Activated T-cell treated with anti-CD3 and anti-CD28 coated beads, Interleukin-2, amount 50 U/mL, for 4 hours (primary cell): ENCODE measurements around the gene TNK1. TPM values are rescaled to one million over a fixed set of nuclear protein-coding genes. Genes with fewer than 3 reads are reported as not detected.

Source experiments
- ATAC-seq, 2 donors: fragments of 200-7000 bp; cut with Tn5 transposase; one replicate each; pipeline ENCODE4 v1.10.0; 2021
- DNase-seq: peaks from one replicate; pipeline ENCODE4 v3.0.0-alpha.2; 2020
- H3K27me3 Mint-ChIP-seq: one replicate; pipeline ENCODE4 v1.8.0; 2021; ENCODE audit warnings: low read depth, mixed read lengths
- H3K36me3 Mint-ChIP-seq: one replicate; pipeline ENCODE4 v1.8.0; 2022; ENCODE audit warnings: mixed read lengths; ENCODE audit not compliant: insufficient read depth
- H3K4me1 Mint-ChIP-seq: one replicate; pipeline ENCODE4 v1.8.0; 2021; ENCODE audit warnings: low read depth, mixed read lengths
- H3K4me3 Mint-ChIP-seq: one replicate; pipeline ENCODE4 v1.8.0; 2021; ENCODE audit warnings: mild to moderate bottlenecking, moderate library complexity, mixed read lengths
- H3K9me3 Mint-ChIP-seq: one replicate; pipeline ENCODE4 v1.8.0; 2021; ENCODE audit warnings: mixed read lengths
- total RNA-seq, 3 donors: library from RNA; stranded (reverse); gene quantifications; one replicate each; pipeline ENCODE4 v1.2.1, GENCODE V29; 2021

Gene TNK1
- total RNA-seq, 3 donors from 2014 or later, result 5.6 to 7.4 (median 6.0) TPM

- Mint-ChIP-seq H3K36me3 (no peaks in the 10 kb centered on the region), H3K9me3 (no peaks in the 10 kb centered on the region), H3K4me1 (peaks cover 35% of the 10 kb centered on the region), H3K4me3 (peak overlapping the region; percentile 67), H3K27me3 (peaks cover 39% of the 10 kb centered on the region)
- ATAC-seq (no peak), DNase-seq (peak; percentile 61)
Observed at GRCh38 chr17:7437950-7438614, 57.2 kb downstream of the TNK1 start.

DNA sequence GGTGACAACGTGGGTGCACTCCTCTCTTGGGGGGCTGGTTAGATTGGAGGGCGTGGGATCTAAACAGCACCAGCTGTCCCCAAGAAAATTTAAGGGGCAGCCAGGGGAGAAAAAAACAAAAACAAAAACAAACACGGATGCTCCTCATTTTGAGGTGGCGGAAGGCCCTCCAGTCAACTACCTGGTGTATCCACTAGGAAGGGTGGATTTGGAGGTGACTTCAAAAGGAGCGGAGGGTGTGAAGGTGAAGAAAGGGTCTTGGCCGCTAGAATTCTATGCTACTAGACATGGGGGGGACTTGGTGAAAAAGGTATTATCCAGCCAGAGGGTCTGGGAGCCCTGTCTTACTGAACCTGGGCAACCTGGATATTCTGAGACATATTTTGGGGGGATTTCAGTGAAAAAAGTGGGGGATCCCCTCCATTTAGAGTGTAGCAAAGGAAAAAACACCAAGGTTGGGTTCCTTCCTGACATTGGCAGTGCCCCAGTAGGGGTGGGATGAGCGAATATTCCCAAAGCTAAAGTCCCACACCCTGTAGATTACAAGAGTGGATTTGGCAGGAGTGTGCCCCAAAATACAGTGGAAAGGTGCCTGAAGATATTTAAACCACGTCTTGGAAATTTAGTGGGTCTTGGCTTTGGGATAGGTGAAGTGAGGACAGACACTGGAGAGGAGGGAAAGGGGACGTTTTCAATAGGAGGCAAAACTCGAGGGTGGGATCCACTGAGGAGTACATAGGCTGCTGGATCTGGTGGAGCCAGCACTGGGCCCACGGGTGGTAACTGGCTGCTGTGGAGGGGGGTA, 58.0 kb downstream of the TNK1 start:
- no peaks in the 10 kb centered on the region for H3K9me3 Mint-ChIP-seq
- H3K36me3 Mint-ChIP-seq, result no peaks in the 10 kb centered on the region
- H3K4me1 Mint-ChIP-seq, result peaks cover 35% of the 10 kb centered on the region
- DNase-seq, result no peak
- peak overlapping the region; percentile 67 for H3K4me3 Mint-ChIP-seq
- no peak for ATAC-seq
- peaks cover 47% of the 10 kb centered on the region for H3K27me3 Mint-ChIP-seq

Other genes with a start within 250 kb of the TNK1 start
- gene ASGR1, start 201.7 kb upstream of the TNK1 start, total RNA-seq, result 1 to 10 TPM in 2 of 3 donors, under 1 TPM in 1; 0.63 to 1.3 (median 1.1) TPM
- gene DLG4, start 161.3 kb upstream of the TNK1 start, total RNA-seq, result 1 to 10 TPM; 4.2 to 6.5 (median 5.7) TPM
- 100 to 1,000 TPM; 161 to 222 (median 174) TPM for gene ACADVL, start 161.2 kb upstream of the TNK1 start, total RNA-seq
- gene DVL2, start 146.6 kb upstream of the TNK1 start, total RNA-seq, result 10 to 100 TPM; 62.9 to 65.3 (median 63.2) TPM
- gene PHF23, start 141.6 kb upstream of the TNK1 start, total RNA-seq, result 10 to 100 TPM; 42.6 to 47.6 (median 43.0) TPM
- 100 to 1,000 TPM; 114 to 136 (median 133) TPM for gene GABARAP, start 138.6 kb upstream of the TNK1 start, total RNA-seq
- gene CTDNEP1, start 129.4 kb upstream of the TNK1 start, total RNA-seq, result 100 to 1,000 TPM; 190 to 210 (median 196) TPM
- gene ELP5, start 128.9 kb upstream of the TNK1 start, total RNA-seq, result 100 to 1,000 TPM; 107 to 138 (median 117) TPM
- gene CLDN7, start 118.6 kb upstream of the TNK1 start, total RNA-seq, result 1 to 10 TPM in 2 of 3 donors, under 1 TPM in 1; 0.65 to 1.8 (median 1.7) TPM
- gene SLC2A4, start 99.4 kb upstream of the TNK1 start, total RNA-seq, result under 1 TPM; 0.16 to 0.58 (median 0.24) TPM
- gene YBX2, start 86.5 kb upstream of the TNK1 start, total RNA-seq, result under 1 TPM in 1 of 3 donors, not detected in 2; 0.18 TPM
- gene EIF5A, start 73.5 kb upstream of the TNK1 start, total RNA-seq, result 1,000 to 10,000 TPM; 1,821 to 1,965 (median 1,822) TPM
- 10 to 100 TPM; 80.6 to 92.8 (median 87.1) TPM for gene GPS2, start 65.7 kb upstream of the TNK1 start, total RNA-seq
- 10 to 100 TPM; 73.1 to 88.0 (median 82.4) TPM for gene NEURL4, start 51.8 kb upstream of the TNK1 start, total RNA-seq
- 100 to 1,000 TPM; 119 to 126 (median 123) TPM for gene ACAP1, start 44.6 kb upstream of the TNK1 start, total RNA-seq
- 1 to 10 TPM; 1.6 to 2.3 (median 1.6) TPM for gene KCTD11, start 28.9 kb upstream of the TNK1 start, total RNA-seq
- not detected for gene TMEM95, start 25.9 kb upstream of the TNK1 start, total RNA-seq
- 10 to 100 TPM; 67.7 to 69.1 (median 68.9) TPM for gene PLSCR3, start 13.4 kb downstream of the TNK1 start, total RNA-seq
- 10 to 100 TPM; 29.9 to 33.4 (median 32.0) TPM for gene TMEM256, start 23.0 kb downstream of the TNK1 start, total RNA-seq
- 1 to 10 TPM; 4.9 to 6.4 (median 5.9) TPM for gene NLGN2, start 26.8 kb downstream of the TNK1 start, total RNA-seq
- not detected for gene SPEM1, start 39.2 kb downstream of the TNK1 start, total RNA-seq
- gene SPEM2, start 44.5 kb downstream of the TNK1 start, total RNA-seq, result not detected
- not detected for gene SPEM3, start 47.8 kb downstream of the TNK1 start, total RNA-seq
- gene TMEM102, start 54.3 kb downstream of the TNK1 start, total RNA-seq, result 10 to 100 TPM; 11.8 to 13.9 (median 12.0) TPM
- under 1 TPM; 0.19 to 0.32 (median 0.28) TPM for gene FGF11, start 58.4 kb downstream of the TNK1 start, total RNA-seq
- 1 to 10 TPM; 3.9 to 4.6 (median 4.3) TPM for gene CHRNB1, start 64.0 kb downstream of the TNK1 start, total RNA-seq
- 10 to 100 TPM; 16.0 to 18.0 (median 17.5) TPM for gene ZBTB4, start 98.5 kb downstream of the TNK1 start, total RNA-seq
- gene SLC35G6, start 100.4 kb downstream of the TNK1 start, total RNA-seq, result not detected
- 100 to 1,000 TPM; 184 to 188 (median 188) TPM for gene POLR2A, start 103.3 kb downstream of the TNK1 start, total RNA-seq
- 1 to 10 TPM; 4.6 to 6.5 (median 6.1) TPM for gene TNFSF12, start 168.0 kb downstream of the TNK1 start, total RNA-seq
- gene TNFSF13, start 177.7 kb downstream of the TNK1 start, total RNA-seq, result 1 to 10 TPM in 2 of 3 donors, under 1 TPM in 1; 0.98 to 1.4 (median 1.3) TPM
- 100 to 1,000 TPM; 138 to 153 (median 146) TPM for gene SENP3, start 180.8 kb downstream of the TNK1 start, total RNA-seq
- gene CD68, start 198.5 kb downstream of the TNK1 start, total RNA-seq, result 1 to 10 TPM; 4.8 to 5.3 (median 4.9) TPM
- 100 to 1,000 TPM; 110 to 134 (median 114) TPM for gene MPDU1, start 202.8 kb downstream of the TNK1 start, total RNA-seq
- gene SOX15, start 209.0 kb downstream of the TNK1 start, total RNA-seq, result under 1 TPM; 0.20 to 0.38 (median 0.24) TPM
- gene FXR2, start 233.8 kb downstream of the TNK1 start, total RNA-seq, result 10 to 100 TPM; 53.7 to 57.6 (median 54.2) TPM
- 10 to 100 TPM; 14.9 to 18.1 (median 16.8) TPM for gene SAT2, start 246.7 kb downstream of the TNK1 start, total RNA-seq
- not detected for gene SHBG, start 249.0 kb downstream of the TNK1 start, total RNA-seq